Chondrocyte (in vitro differentiated cells): Measurements from ENCODE around the gene DPP6. TPM values are rescaled to one million over a fixed set of nuclear protein-coding genes. Genes with fewer than 3 reads are reported as not detected.

Source experiments
- DNase-seq: peaks from one replicate; pipeline ENCODE4 v3.0.0; 2021; ENCODE audit warnings: mixed read lengths, low spot score
- H3K27ac Mint-ChIP-seq: one replicate; pipeline ENCODE4 v1.8.0; 2021; ENCODE audit warnings: mild to moderate bottlenecking, moderate library complexity, mixed read lengths; ENCODE audit not compliant: unreplicated experiment
- H3K27me3 Mint-ChIP-seq: 2 replicates; pipeline ENCODE4 v1.8.0; 2021; ENCODE audit warnings: low read depth, mixed read lengths
- H3K36me3 Mint-ChIP-seq: 2 replicates; pipeline ENCODE4 v1.8.0; 2021; ENCODE audit warnings: low read depth, mixed read lengths
- H3K4me1 Mint-ChIP-seq: 2 replicates; pipeline ENCODE4 v1.8.0; 2021; ENCODE audit warnings: low read depth, mild to moderate bottlenecking, mixed read lengths
- H3K4me3 Mint-ChIP-seq: one replicate; pipeline ENCODE4 v1.8.0; 2021; ENCODE audit warnings: mild to moderate bottlenecking, moderate library complexity, mixed read lengths; ENCODE audit not compliant: unreplicated experiment
- H3K9me3 Mint-ChIP-seq: 2 replicates; pipeline ENCODE4 v1.8.0; 2021; ENCODE audit warnings: low read depth, mixed read lengths
- total RNA-seq: library from RNA; stranded (reverse); gene quantifications from 3 replicates; pipeline ENCODE4 v1.2.1, GENCODE V29; 2021
- TF ChIP-seq, protein P1 (sequence below): fragments of 200-600 bp; sonication (generic); IDR thresholded peaks from 2 replicates; pipeline ENCODE4 v1.5.0; 2021; ENCODE audit warnings: antibody characterized with exemption, mild to moderate bottlenecking, moderate library complexity

DPP6 gene
- total RNA-seq, 1 donor from 2014 or later = not detected

DNA sequence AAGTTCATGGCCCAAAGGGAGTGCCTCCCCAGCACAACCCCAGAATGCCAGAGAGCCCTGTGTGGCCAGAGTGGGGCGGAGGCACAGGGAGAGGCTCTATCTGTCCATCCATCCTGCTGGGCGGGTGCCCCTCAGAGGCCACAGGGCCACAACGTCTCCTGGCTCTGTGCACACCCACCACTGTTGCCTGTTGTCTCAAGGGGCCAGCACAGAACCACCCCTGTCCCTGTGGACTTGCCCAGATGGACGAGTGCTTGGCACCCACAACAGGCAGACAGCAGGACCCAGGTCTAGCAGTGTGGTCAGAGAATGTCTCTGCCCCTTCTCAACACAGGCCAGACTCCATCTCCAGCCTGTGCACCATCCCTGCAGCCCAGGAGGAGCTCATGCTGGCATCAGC is 857.9 kb downstream of the DPP6 start:
- peak; percentile 53 for DNase-seq
- peaks cover 5% of the 10 kb centered on the region for H3K27me3 Mint-ChIP-seq
- no peaks in the 10 kb centered on the region for H3K4me1 Mint-ChIP-seq
- H3K36me3 Mint-ChIP-seq = no peaks in the 10 kb centered on the region
- H3K9me3 Mint-ChIP-seq = peaks cover 10% of the 10 kb centered on the region
- no peak overlapping the region for H3K4me3 Mint-ChIP-seq
- no peak overlapping the region for H3K27ac Mint-ChIP-seq
- TF ChIP-seq, protein P1, sequence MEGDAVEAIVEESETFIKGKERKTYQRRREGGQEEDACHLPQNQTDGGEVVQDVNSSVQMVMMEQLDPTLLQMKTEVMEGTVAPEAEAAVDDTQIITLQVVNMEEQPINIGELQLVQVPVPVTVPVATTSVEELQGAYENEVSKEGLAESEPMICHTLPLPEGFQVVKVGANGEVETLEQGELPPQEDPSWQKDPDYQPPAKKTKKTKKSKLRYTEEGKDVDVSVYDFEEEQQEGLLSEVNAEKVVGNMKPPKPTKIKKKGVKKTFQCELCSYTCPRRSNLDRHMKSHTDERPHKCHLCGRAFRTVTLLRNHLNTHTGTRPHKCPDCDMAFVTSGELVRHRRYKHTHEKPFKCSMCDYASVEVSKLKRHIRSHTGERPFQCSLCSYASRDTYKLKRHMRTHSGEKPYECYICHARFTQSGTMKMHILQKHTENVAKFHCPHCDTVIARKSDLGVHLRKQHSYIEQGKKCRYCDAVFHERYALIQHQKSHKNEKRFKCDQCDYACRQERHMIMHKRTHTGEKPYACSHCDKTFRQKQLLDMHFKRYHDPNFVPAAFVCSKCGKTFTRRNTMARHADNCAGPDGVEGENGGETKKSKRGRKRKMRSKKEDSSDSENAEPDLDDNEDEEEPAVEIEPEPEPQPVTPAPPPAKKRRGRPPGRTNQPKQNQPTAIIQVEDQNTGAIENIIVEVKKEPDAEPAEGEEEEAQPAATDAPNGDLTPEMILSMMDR = no peak

- no peaks in the 10 kb centered on the region for H3K4me1 Mint-ChIP-seq
These were observed 858.8 kb downstream of the DPP6 start for GRCh38 chr7:154910977-154911376.

DNA sequence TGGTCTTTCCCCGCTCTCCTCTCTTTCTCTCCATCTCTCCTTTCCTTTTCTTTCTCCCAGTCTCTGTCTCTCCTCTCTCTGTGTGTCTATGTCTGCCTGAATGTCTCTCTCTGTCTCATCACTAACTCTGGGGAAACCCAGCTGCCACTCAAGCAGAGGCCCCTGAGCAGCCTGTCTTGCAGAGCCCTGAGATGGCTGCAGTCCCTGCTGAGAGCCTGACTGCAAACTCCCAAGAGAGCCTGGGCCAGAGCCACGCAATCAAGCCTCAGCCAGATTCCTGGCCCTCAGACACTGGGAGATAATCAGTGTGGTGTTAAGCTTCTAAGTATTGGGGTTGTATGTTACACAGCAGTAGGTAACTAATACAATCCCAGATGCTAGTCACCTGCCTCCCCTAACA is 859.2 kb downstream of the DPP6 start:
- H3K4me1 Mint-ChIP-seq = no peaks in the 10 kb centered on the region
- TF ChIP-seq, protein P1 = no peak
- no peak for DNase-seq
- H3K27me3 Mint-ChIP-seq = peaks cover 5% of the 10 kb centered on the region
- H3K36me3 Mint-ChIP-seq = no peaks in the 10 kb centered on the region
- no peak overlapping the region for H3K4me3 Mint-ChIP-seq
- H3K27ac Mint-ChIP-seq = no peak overlapping the region
- peaks cover 10% of the 10 kb centered on the region for H3K9me3 Mint-ChIP-seq

More at GRCh38 chr7:154910977-154911376, 858.8 kb downstream of the DPP6 start:
- TF ChIP-seq, protein P1 = no peak
- Mint-ChIP-seq H3K9me3 (peaks cover 10% of the 10 kb centered on the region), H3K27ac (no peak overlapping the region), H3K36me3 (no peaks in the 10 kb centered on the region), H3K4me3 (no peak overlapping the region), H3K27me3 (peaks cover 5% of the 10 kb centered on the region)
- no peak for DNase-seq

DNA sequence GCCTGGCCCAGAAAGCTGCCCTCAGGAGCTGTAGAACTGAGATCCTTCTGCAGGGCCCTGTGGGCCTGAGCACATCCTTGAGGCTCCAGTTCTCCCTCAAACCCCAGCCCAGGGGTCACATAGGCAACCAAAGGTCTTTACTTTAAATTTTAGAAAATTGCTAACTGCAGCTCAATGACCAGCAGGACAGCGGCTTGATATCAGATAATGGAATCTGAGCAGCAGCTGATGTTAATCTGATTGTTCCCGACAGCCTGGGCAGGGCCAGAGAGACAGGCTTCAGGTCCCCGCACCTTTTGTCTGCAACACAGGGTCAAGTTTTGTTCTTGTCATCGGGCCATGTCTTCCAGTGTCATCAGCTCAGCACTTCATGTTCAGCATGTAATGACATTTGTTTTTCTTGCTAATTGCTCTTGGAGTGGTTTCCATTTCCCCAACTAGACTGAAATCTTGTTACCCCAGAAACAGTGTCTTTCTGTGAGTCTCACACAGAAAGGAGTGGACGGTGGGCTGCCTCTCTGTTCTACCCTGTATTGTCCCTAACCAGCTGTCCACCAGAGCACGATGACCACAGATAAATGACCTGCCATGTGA is 859.8 kb downstream of the DPP6 start:
- Mint-ChIP-seq H3K9me3 (peaks cover 10% of the 10 kb centered on the region), H3K36me3 (no peaks in the 10 kb centered on the region), H3K27ac (no peak overlapping the region), H3K4me1 (no peaks in the 10 kb centered on the region), H3K27me3 (peaks cover 5% of the 10 kb centered on the region), H3K4me3 (no peak overlapping the region)
- DNase-seq = no peak
- TF ChIP-seq, protein P1 = no peak

- Mint-ChIP-seq H3K4me1 (no peaks in the 10 kb centered on the region), H3K9me3 (peaks cover 10% of the 10 kb centered on the region), H3K27ac (no peak overlapping the region), H3K27me3 (peaks cover 3% of the 10 kb centered on the region), H3K36me3 (no peaks in the 10 kb centered on the region), H3K4me3 (no peak overlapping the region)
- TF ChIP-seq, protein P1 = no peak
- DNase-seq = peak; percentile 60
These were observed 860.9 kb downstream of the DPP6 start for GRCh38 chr7:154912871-154913637.
